Measurements from ENCODE around the gene ATP5F1D.

GRCh38 chr19:1237027-1237659 is 4.4 kb upstream of the ATP5F1D start:
- TF ChIP-seq ZNF333 (CRISPR knock-in tag; IDR thresholded peaks at IDR 0.05; ENCODE audit: borderline replicate concordance) (no peak), ZNF512 (CRISPR knock-in tag; IDR thresholded peaks at IDR 0.05) (no peak), GABPA (IDR thresholded peaks at IDR 0.05; ENCODE audit: low read depth, low read length) (no peak), GABPA (CRISPR knock-in tag; IDR thresholded peaks at IDR 0.05; ENCODE audit: low read depth) (no peak), PBX2 (CRISPR knock-in tag; IDR thresholded peaks at IDR 0.05) (no peak), RFX5 (IDR thresholded peaks at IDR 0.05; ENCODE audit: low read depth, low read length) (no peak), EZH2 (conservative IDR thresholded peaks at IDR 0.05; ENCODE audit: low read depth, low read length) (no peak), POLR2AphosphoS5 (IDR thresholded peaks at IDR 0.05; ENCODE audit: low read depth, low read length) (no peak), SRF (IDR thresholded peaks at IDR 0.05; ENCODE audit: low read depth, low read length) (no peak), ZNF572 (CRISPR knock-in tag; IDR thresholded peaks at IDR 0.05) (no peak), MXI1 (IDR thresholded peaks at IDR 0.05; ENCODE audit: borderline replicate concordance, low read depth, low read length) (no peak), MAZ (IDR thresholded peaks at IDR 0.05; ENCODE audit: borderline replicate concordance, low read depth, low read length) (no peak), MAZ (CRISPR knock-in tag; IDR thresholded peaks at IDR 0.05; ENCODE audit: low read depth) (no peak), CTCF (CRISPR knock-in tag; IDR thresholded peaks at IDR 0.05) (no peak), ZBTB2 (CRISPR knock-in tag; IDR thresholded peaks at IDR 0.05; ENCODE audit: low read depth) (no peak), MYNN (CRISPR knock-in tag; IDR thresholded peaks at IDR 0.05; ENCODE audit: low read depth) (no peak)

Data from HepG2 (cell line).